ENCODE data around the gene CATSPER1.
"Not testable (repeated sequence)": the region's sequence is repeated elsewhere in the genome, so short reads cannot be mapped to it uniquely, and the experiment has no call there.

The CATSPER1 gene

DNA sequence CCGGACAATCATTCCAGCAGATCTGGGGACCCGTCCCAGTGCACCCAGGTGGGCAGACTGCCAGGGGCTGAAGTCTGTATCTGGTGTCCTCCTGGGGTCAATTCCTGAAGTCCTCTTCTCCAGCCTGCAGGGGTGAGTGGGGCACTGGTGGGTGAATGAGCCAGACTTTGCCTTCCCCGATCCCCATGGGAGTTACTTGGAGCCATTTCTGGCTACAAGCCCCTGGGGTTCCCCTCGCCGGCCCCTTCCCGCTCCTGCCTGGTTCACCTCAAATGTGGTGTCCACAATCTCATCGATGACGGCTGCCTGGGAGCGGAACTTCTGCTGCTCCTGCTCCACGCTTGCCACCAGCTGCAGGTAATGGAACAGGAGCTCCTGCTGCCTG is 9.5 kb downstream of the CATSPER1 start:
- DNase-seq = no peak

DNA sequence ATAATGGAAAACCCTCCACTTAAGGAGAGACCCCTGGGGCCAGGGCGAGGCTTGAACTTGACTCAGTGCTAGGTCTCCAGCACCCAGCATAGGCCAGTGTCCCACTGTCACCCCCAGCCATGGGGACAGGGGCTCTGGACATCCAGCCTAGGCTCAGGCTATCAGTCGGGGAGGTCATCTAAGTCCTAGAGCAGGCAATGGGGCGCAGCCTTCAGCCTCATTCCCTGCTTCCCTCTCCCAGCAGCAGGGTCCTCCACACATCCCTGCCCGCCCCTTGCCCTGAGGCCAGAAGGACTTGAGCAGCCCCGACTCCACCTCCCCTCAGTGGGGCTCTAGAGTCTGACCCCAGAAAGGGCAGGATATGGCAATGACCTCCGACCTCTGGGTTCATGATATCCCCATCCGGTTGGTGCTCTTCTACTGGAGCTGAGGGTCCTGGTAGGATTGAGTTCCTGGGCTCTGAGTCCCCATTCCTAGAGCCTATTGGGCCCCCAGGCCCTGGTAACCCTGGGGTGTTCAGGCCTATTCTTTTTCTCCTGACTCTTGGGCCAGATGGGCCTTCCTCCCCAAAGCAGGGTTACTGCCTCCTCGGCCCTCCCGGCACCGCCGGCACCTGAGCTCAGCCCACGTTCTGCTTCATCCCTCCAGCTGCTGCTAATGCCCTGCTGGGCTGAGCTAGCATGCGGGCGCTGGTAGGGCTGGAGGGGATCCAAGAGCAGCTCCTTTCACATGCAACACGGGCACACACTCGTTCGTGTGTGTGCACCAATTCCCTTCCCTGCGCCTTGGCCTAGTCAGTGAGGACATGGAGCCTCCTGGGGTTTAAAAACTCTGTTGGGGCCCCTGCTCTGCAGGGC is 10.1 kb downstream of the CATSPER1 start:
- DNase-seq = no peak

DNA sequence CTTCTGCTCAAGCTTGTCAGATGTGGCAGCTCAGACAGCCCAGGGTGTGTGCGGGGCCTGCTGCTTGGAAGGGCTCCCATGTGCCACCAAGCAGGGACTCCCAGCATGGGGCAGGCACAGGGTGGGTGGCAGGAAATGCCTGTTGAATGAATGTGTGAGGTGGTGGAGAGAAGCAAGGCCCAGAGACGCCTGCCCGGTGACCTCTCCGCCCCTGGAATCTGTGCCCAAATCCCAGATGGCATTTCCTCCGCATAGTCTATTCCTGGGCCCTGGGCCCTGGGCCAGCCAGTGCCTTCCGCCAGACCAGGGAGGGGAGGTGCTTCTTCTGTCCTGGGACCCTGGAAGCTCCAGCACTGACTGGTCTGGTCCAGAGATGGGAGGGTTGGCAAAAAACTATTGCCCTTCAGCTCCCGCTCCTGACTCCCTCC is 10.8 kb downstream of the CATSPER1 start:
- no peak for DNase-seq

DNA sequence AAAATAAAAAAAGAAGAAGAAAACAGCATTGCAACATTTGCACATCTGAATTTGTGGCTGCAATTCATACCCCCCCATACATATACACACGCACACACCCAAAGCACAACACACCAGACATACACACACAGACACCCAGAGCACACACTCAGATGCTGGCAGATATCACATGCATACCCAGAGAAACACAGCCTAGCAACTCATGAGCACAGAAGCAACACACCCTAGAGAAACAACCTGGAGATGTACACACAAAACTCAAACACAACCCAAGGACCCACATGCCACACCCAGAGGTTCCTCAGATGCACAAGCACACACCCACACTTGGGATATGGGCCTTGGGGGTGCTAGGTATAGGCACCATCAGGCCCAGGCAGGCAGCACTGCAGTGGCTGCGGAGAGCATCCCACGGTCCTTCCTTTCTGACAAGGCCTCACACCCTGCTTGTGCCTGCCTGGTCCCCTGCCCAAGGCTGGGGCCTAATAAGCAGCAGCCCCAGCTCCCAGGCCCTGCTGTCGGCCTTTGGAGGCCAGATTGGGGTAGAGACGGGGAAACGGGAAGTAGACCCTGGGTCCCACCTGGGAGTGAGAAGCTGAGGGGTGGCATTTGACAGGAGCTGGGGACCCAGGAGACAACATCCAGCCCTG is 11.3 kb downstream of the CATSPER1 start:
- DNase-seq = no peak

DNA sequence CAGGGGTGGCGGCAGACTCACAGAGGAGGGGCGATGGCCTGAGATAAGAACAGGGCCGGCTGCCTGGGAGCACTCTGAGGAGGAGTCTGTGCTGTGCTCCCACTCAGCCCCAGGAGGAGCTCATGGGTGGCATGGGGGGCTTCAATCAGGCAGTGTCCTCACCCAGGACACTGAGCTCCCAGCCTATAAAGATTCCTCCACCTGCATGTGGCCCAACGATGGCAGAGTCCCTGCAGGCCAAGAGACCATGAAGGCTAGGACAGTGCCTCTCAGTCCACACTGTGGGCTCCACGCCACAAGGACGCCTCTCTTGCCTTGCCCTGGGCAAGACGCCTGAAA is 12.5 kb downstream of the CATSPER1 start:
- DNase-seq = no peak

DNA sequence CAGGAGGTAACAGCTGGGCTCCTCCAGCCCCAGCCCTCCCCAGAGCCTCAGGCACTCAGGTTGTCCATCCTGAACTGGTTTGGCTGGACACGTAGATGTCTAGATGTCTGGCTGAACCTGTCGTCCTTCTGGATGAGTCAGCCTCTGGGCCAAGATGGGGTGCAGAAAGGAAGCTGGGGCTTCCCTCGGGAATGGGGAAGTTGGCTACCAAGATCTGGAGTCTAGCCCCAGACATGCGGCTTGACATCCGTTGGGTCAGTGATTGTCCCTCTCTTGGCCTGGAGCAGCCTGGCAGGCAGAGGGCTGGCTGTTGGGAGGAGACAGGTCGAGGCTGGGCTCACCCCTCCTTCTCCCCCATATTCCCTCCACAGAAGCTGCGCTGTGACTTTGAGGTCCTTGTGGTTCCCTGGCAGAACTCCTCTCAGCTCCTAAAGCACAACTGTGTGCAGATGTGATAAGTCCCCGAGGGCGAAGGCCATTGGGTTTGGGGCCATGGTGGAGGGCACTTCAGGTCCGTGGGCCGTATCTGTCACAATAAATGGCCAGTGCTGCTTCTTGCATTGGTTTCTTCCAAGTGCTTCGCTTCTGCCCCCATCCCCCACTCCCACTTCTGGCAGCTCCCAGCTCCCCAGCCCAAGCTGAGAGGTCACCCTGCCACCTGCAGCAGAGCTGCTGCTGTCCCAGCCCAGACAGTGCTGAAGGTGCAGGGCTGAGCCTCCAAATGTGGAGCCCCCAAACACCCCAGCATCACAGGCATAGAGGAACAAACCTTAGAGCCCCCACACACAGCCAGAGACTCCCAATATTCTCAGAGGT is 13.1 kb downstream of the CATSPER1 start:
- no peak for DNase-seq

DNA sequence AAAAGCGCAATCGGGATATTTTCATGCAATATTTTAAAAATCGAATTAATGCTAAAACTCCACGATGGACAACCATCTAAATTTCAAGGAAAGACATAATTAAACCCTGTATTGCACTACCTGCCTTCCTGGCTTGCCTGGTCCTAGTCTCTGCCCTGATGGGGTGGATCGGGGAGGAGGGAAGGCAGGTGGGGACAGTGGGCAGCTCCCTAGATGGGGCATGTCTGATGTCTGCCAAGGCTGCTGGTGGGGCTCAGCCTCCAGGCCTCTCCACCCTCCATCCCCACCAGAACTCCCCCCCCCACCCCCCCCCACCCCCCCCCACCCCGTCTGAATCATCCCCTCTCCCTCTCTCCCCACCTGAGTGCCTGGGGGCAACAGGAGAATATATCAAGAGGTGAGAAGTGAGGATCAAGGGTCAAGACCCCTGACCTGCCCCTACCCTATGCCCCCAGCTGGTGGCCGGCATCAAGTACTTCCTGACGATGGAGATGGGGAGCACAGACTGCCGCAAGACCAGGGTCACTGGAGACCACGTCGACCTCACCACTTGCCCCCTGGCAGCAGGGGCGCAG is 13.8 kb downstream of the CATSPER1 start:
- DNase-seq = no peak

DNA sequence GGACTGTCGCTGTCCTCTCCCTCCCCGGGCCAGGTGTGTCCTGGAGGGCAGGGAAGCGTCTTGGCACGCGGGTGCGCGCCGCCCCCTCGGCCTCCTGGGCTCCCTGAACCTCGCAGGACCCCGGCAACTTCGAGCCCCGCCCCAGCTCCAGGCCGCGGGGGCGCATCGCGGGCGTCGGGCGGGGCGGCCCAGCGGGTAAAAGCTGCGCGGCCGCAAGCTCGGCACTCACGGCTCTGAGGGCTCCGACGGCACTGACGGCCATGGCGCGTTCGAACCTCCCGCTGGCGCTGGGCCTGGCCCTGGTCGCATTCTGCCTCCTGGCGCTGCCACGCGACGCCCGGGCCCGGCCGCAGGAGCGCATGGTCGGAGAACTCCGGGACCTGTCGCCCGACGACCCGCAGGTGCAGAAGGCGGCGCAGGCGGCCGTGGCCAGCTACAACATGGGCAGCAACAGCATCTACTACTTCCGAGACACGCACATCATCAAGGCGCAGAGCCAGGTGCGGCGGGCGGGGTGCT is 14.4 kb downstream of the CATSPER1 start, which contains the start of gene CST6:
TSS of gene CST6 (plus strand) at position 224 of the 519 bp plus-strand sequence. CDS start at position 261, 37 bp downstream.
- DNase-seq = no peak

DNA sequence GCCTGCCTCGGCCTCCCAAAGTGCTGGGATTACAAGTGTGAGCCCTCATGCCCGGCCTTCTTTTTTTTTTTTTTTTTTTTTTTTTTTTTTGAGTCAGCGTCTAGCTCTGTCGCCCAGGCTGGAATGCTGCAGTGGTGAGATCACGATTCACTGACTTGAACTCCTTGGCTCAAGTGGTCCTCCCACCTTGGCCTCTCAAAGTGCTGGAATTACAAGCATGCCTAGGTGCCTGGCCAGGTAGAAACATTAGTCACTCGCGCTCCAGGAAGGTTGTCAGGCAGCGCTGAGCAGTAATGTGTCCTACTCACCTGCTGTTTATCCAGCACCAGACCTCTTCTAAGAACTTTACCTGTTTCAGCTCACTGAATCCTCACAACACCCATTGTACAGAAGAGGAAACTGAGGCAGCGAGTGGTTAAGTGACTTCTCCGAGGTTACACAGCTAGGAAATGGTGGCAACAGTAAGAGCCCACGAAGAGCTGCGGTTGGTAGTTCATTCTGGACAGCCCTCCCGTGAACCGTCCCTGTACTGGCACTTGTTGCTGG is 15.0 kb downstream of the CATSPER1 start:
- no peak for DNase-seq

DNA sequence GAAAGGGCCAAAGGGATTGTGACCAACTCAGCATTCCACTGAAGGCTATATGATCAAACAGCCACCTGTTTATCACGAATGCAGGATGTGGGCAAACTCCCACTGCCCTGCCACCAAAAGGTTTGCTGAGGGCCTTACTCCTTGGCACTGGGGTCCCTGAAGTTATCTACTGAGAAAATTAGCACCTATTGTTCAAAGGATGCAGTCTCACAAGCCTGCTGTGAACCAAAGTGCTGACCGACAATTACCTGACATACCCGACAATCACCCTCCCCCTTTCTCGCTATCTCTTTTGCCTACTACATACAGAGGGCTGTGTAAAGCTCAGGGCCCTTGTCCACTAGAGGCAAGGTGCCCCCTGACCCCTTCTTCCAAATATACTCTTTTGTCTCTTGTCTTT is 16.2 kb downstream of the CATSPER1 start:
- DNase-seq = not testable (repeated sequence)

DNA sequence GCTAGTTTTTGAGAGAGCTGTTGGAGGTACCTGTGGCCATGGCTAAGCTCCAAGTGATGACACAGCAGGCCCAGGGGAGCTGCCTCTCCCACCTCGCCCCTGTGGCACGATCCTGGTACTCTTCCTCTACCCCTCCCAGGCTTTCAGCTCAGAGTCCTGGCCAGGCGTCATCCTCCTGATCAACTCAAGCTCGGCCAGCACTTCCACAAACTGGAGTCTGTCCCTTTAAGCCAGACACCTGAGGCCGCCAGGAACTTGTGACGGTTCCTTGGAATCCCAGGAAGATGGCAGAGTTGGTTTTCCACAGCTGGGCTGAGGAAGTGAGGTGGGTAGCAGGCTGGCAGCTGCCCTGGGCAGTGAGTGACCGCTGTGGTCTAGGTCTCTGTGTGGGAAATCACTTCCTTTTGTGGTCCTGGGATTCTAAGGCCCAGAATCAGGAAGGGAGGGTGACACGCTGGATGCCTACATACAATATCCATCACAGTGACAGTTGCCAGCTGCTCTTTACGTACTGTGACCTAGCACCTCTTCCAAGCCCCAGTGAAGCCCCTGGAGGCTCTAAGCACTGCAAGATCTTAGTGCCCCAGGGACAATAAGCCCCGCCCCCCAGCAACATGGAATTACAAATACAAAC is 17.7 kb downstream of the CATSPER1 start:
- DNase-seq = no peak

DNA sequence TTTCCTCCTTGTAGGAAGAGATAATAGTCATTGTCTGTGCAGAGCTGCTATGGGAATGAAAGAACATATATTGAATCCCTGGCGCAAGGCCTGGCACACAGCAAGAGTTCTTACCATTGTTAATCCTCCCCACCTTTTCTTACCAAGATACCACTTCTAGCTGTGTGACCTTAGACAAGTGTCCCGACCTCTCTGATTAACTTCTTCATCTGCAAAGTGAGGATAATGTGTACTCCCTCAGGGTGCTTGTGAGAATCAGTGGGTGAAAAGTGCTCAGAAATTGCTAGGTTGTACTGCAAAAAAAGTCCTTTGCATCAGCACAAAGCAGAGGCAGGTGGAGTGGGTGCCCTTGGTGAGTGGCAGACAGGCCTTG is 18.2 kb downstream of the CATSPER1 start:
- DNase-seq = no peak

DNA sequence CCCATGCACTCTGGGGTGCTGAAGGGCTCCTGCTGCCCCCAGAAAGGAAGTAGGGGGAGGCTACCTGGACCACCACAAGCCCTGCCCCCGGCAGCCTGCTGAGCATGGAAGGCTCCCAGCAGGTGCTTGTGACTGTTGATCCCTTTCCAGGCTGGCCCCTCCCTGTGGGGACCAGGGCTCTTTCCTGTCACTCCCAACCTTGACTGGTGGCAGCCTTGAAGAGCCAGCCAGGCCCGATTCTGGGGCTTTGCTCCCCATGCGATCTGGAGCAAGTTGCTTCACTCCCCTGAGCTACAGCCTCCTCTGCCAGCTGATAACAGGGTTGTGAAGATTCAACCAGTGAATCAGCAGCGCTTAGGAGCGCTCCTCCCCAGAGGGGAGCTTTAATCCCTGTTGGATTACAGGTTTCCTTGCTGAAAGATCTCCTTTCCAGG is 19.1 kb downstream of the CATSPER1 start:
- DNase-seq = no peak

DNA sequence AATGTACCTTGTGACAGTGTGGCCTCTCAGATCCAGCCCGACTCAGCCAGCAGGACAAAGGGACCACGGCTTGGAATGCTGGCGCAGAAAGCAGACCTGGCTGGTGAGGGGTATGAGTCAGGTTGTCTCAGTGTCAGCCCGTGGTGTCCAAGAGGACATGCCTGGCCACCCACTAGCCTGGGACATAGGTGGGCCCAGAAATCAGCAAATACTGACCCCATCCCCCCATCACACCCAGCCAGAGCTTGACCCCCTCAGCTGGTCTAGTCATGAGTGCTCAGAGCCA is 19.4 kb downstream of the CATSPER1 start:
- DNase-seq = no peak

DNA sequence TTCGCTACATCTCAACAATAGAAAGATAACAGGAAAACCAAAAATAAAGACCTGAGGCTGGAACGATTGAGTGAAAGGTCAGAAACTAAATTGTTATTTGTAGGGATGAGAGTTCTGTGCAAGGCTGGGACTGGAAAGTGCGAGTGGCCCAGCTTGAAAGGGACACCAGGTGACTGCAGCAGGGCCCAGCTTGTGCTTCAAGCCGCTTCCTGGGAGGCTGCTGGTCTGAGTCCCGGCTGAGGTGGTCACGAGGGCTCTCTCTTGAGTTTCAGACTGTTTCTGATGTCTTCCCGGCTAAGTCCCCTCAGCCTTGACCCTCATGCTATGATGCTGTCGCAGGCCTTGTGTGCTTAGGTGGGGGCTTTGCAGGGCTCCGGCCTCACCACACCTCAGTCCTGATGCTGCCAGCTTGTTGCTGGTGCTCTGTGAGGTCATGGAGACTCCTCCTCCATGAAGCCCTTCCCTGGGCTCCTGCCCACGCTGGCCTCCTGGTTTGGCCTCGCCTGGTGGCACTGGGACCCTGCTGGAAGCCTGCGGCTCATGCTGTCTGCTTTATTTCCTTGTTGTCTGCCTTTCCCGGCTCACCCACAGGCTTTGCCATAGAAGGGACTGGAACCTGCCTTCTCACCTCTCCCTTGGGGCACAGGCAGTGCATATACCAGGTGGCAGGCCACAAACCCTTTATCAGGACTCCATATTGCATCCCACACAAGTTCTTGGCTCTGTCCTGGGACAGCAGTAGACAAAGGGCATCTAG is 20.0 kb downstream of the CATSPER1 start:
- DNase-seq = no peak

DNA sequence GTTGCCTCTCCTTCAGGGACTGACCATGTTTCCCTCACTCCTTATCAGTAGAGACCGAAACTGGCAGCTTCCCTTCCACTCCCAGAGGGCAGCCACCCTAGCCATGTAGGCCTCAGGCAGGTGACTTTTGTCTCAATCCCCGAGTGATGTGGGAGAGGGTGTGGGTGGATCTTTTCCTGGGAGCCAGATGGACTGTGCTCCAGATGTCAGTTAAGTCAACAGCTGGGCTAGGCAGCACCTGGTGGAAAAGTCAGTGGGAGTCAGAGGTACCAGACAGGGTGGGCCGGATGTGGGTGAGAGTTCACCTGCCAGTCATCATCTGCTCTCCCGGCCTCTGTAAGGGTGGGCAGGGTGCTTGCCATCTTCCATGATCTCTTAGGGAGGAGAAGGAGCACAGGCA is 22.1 kb downstream of the CATSPER1 start:
- no peak for DNase-seq

DNA sequence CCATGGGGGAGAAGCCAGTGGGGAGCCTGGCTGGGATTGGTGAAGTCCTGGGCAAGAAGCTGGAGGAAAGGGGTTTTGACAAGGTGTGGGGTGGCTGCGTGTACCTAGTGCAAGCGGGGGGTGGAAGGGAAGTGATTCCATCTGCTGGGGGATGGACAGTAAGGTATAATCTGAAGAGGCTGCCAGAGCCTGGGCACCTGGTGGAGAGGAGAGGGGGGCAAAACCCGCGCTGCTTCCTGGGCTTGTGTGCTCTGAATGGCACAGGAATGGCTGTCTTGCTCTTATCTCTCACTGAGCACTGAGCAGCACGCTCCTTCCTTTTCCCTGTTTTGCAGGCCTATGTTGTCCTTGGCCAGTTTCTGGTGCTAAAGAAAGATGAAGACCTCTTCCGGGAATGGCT is 23.0 kb downstream of the CATSPER1 start:
- DNase-seq = no peak

DNA sequence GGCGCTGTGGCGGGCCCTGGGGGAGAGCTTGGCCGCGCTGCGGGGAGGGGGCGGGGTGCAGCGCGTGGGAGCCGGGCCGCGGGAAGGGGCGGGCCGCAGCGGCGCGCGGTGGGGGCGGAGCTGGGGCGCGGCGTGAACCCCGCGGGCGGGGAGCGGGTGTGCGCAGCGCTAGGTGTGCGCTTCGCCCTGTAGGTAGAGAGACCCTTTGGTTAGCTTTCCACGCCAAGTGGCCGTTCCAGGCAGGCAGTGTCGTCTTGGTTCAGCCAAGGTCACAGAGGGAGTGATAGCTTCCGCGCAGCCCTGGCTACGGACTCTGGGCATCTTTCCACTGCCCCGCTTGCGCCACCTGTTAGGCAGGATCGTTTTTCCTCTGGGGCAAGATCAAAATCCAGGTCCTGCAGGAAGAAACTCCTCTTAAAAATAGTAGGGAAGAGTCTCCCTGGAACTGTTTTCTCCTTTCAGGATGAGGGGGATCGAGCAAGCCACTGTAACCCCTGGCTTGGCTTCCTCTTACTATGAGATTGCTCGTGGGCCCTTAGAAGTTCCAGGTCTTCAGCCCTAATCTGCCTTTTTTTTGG is 23.5 kb downstream of the CATSPER1 start:
- no peak for DNase-seq

DNA sequence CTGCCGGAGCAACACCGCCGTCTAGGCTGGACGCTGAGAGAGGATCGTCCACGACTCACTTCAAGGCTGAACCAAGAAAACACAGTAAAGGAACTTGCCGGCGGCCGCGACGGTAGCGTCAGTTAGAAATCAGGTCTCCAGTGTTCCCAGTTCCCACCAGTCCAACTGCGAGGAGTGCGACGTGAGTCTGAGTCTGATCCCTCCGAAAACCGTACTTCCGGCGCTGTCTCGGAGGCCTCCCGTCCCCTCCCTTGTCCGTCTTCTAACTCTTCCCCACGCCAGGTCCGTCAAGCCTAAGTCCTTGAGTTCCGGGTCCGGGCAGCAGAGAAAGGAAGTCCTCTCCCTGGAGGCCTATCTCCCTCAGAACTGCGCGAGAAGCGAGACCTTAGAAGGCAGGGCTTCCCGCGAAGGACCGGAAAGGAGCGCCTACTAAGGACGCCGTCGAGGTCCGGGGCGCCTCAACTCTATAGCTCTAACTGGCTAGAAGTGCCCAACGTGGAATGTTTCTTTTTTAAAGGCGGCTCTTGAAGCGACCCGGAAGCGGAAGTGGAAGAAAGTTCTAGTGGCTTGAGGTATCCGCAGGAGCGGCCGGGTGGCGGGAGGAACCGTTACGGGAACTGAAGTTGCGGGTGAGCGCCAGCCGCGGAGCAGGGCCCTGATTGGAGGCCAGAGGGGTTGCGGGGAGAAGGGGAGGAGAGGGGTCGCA is 24.2 kb downstream of the CATSPER1 start, which contains the start of the genes BANF1 and EIF1AD:
TSS of gene BANF1 (plus strand) at position 562 of the 706 bp plus-strand sequence. CDS start 748 bp downstream, outside the sequence.
TSS of gene EIF1AD (minus strand) at position 216 of the 706 bp plus-strand sequence. CDS start 1,768 bp downstream, outside the sequence.
- peak; percentile 96 for DNase-seq

DNA sequence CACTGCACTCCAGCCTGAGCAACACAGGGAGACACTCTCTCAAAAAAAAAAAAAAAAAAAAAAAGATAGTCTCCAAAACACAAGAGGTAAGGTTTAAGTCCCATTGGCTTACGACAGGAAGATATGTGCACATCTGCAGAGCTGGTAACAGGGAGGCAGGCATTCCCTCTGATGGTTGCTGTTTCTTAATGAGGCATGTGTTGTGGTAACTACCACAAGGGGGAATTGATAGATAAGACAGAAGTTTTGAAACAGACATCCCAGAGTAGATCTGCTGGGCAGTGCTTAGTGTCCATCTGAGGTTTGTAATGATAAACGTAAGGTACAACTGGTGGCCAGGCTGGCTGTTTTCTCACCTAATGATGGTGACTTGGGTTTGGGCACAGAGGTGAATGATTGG is 29.0 kb downstream of the CATSPER1 start:
- no peak for DNase-seq
